ENCODE data around the gene BCO2. TPM values are rescaled to one million over a fixed set of nuclear protein-coding genes. Genes with fewer than 3 reads are reported as not detected.

The BCO2 gene
- total and polyA plus RNA-seq, 11 donors = 51.8 to 126 (median 80.7) TPM

- Histone ChIP-seq H3K27me3 (no peaks in the 10 kb centered on the region), H3K9me3 (no peaks in the 10 kb centered on the region), H3K36me3 (peaks cover 0 to 4% (median 0%) of the 10 kb centered on the region in 9 donors), H3K4me3 (no peak overlapping the region), H3K4me1 (no peaks in the 10 kb centered on the region), H3K27ac (no peak overlapping the region)
- intact Hi-C loops (cut with DNase I) = no loop called here
- WGBS, 4 donors = 76 to 83% (median 77%) methylated on average over 5 of the region's 5 CpGs
- TF ChIP-seq POLR2A (IDR thresholded peaks at IDR 0.05) (no peak), CTCF (IDR thresholded peaks at IDR 0.05) (no peak)
- no peak for ATAC-seq
- no peak for DNase-seq
Observed at GRCh38 chr11:112150517-112150916, 24.8 kb upstream of the BCO2 start.

- Histone ChIP-seq H3K36me3 (no peaks in the 10 kb centered on the region), H3K4me3 (no peak overlapping the region), H3K27me3 (no peaks in the 10 kb centered on the region), H3K4me1 (peaks cover 0 to 32% (median 0%) of the 10 kb centered on the region in 12 donors), H3K27ac (no peak overlapping the region), H3K9me3 (no peaks in the 10 kb centered on the region)
- DNase-seq (no peak), ATAC-seq (no peak)
- intact Hi-C loops (cut with DNase I) = no loop called here
- TF ChIP-seq POLR2A (IDR thresholded peaks at IDR 0.05) (no peak), CTCF (IDR thresholded peaks at IDR 0.05) (no peak)
- WGBS, 4 donors = 66 to 78% (median 70%) methylated on average over 5 of the region's 5 CpGs
Observed at GRCh38 chr11:112156153-112156955, 19.0 kb upstream of the BCO2 start.

GRCh38 chr11:112156956-112157766 lies 18.2 kb upstream of the BCO2 start:
- Histone ChIP-seq H3K36me3 (no peaks in the 10 kb centered on the region), H3K27me3 (no peaks in the 10 kb centered on the region), H3K4me1 (peaks cover 0 to 32% (median 0%) of the 10 kb centered on the region in 12 donors), H3K9me3 (no peaks in the 10 kb centered on the region), H3K27ac (peak overlapping the region in 1 of 12 donors; percentile 34), H3K4me3 (no peak overlapping the region)
- intact Hi-C loops (cut with DNase I) = no loop called here
- no peak for DNase-seq
- WGBS, 4 donors = 74 to 87% (median 81%) methylated on average over 4 of the region's 4 CpGs
- no peak for TF ChIP-seq POLR2A (IDR thresholded peaks at IDR 0.05)
- TF ChIP-seq CTCF (IDR thresholded peaks at IDR 0.05) = no peak
- peak in 3 of 4 donors; percentile 44 to 90 (median 65) for ATAC-seq

All from heart left ventricle (tissue), 16 donors.